Activated CD8-positive, alpha-beta memory T cell treated with anti-CD3 and anti-CD28 coated beads for 36 hours (primary cell): Measurements from ENCODE around the gene DUSP2. TPM values are rescaled to one million over a fixed set of nuclear protein-coding genes. Genes with fewer than 3 reads are reported as not detected.

Experiments used
- CTCF ChIA-PET: fragments of 350-600 bp; sonication (Branson Sonifier 250); formaldehyde crosslinking; loops from one replicate; lab custom pipeline; 2021; ENCODE audit warnings: antibody characterized with exemption; lab: Charles Lee
- POLR2A ChIA-PET: fragments of 350-600 bp; sonication (Branson Sonifier 250); formaldehyde crosslinking; loops from one replicate; lab custom pipeline; 2021; ENCODE audit warnings: antibody characterized with exemption; lab: Charles Lee
- total RNA-seq, 2 experiments: library from RNA; stranded (reverse); gene quantifications; one replicate each; pipeline ENCODE4 v1.2.3, GENCODE V29; 2021

Gene DUSP2
- total RNA-seq, result 100 to 1,000 TPM; 297 to 298 TPM

- CTCF ChIA-PET, result interaction anchor here (0.9 to 9.5 kb wide), 5 partner anchors 9 to 123 kb away, joined by 3 to 141 read pairs (median 4); no protein-coding TSS in a partner anchor
- POLR2A ChIA-PET, result interaction anchor here (1.0 to 8.1 kb wide), 6 partner anchors 9 to 63 kb away, joined by 3 to 240 read pairs (median 6); partner anchors contain the start of gene STARD7
These were observed at the start of gene DUSP2 for GRCh38 chr2:96145036-96145847. DUSP2 (minus strand) TSS chr2:96145440; CDS start chr2:96145354, 86 bp downstream.

DNA sequence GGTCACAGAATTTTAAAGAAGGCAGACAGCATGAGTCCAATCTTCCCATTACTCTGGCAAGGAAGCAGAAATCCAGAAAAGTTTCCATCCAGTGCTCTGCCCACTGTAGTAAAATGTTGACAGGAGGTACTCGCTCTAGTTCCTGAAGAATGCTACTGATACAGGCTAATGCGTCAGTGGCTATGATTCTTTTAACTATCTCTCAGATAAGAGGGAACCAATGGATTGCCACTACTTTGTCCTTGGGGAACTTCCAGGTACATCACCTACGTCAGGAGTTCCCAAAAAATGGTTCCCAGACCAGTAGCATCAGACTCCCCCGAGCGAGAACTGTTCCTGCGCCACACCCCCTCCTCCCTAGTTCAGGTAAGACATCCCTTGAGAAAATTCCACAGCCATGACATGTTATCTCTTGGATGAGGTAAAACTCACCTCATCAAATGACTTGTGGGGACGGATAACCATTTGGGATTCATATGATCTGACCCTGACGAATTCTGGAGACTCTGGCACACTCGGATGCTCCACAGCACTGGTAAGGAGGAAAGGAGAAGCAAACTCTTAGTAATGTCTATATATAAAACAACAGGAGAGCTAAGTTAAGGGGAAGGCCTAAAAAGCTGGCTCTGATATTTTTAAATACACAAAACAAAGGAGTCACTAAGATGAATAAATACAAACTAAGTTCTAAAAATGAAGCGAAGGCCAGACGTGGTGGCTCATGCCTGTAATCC is 46.9 kb upstream of the DUSP2 start:
- CTCF ChIA-PET, result interaction anchor here (1.3 to 2.0 kb wide), 2 partner anchors 10 to 19 kb away, joined by 3 to 6 read pairs; no protein-coding TSS in a partner anchor
- POLR2A ChIA-PET, result interaction anchor here (1.2 kb wide), 1 partner anchor 16 kb away, joined by 4 read pairs; no protein-coding TSS in a partner anchor

DNA sequence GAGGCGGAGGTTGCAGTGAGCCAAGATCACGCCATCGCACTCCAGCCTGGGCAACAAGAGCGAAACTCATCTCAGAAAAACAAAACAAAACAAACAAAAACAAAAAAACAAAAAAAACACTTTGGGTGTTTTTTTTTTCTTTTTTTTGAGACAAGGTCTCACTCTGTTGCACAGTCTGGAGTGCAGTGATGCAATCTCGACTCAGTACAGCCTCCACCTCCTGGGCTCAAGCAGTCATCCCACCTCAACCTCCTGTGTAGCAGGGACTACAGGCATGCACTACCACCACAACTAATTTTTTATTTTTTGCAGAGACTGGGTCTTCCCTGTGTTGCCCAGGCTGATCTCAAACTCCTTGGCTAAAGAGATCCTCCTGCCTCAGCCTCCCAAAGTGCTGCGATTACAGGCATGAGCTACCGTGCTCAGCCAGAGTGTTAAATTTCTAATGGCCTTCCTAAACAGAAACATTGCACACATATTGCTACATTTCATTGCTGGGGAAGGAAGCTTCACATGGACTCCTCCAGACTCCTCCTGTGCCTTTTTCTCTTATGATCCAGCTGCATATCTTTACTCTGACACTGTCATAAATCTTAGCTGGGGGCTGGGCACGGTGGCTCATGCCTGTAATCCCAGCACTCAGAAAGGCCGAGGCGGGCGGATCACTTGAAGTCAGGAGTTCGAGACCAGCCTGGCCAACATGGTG is 43.7 kb upstream of the DUSP2 start:
- ChIA-PET POLR2A (no interaction called here), CTCF (no interaction called here)

GRCh38 chr2:96186562-96186961 is 41.3 kb upstream of the DUSP2 start:
- ChIA-PET CTCF (interaction anchor here (1.3 to 3.0 kb wide), 2 partner anchors 12 kb away, joined by 5 to 10 read pairs; no protein-coding TSS in a partner anchor), POLR2A (no interaction called here)

DNA sequence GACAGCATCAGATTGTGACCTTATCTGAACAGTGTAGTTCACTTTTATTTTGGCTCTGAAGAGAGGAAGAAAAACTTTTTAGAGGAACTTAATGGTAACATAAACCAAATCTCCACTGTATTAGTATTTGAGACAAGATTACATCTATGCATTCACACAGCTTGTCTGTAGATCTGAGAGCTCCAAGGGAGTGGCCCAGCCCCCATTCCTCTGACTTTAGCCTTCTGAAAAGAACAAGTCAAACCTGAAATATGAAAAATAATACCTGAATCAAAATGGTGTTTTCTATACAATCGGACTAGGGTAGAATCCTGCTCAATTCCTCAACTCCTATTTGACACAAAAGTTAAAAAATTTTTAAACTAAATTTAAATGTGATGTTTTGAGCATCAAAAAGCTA is 40.3 kb upstream of the DUSP2 start:
- ChIA-PET CTCF (interaction anchor here (1.1 to 3.0 kb wide), 2 partner anchors 11 to 45 kb away, joined by 3 to 10 read pairs; no protein-coding TSS in a partner anchor), POLR2A (interaction anchor here (0.9 kb wide), 1 partner anchor 23 kb away, joined by 3 read pairs; the partner anchor contains the start of gene STARD7)

- ChIA-PET CTCF (interaction anchor here (1.1 to 3.0 kb wide), 2 partner anchors 10 to 44 kb away, joined by 3 to 10 read pairs; no protein-coding TSS in a partner anchor), POLR2A (interaction anchor here (0.9 kb wide), 1 partner anchor 23 kb away, joined by 3 read pairs; the partner anchor contains the start of gene STARD7)
These were observed 39.7 kb upstream of the DUSP2 start for GRCh38 chr2:96184989-96185388.

DNA sequence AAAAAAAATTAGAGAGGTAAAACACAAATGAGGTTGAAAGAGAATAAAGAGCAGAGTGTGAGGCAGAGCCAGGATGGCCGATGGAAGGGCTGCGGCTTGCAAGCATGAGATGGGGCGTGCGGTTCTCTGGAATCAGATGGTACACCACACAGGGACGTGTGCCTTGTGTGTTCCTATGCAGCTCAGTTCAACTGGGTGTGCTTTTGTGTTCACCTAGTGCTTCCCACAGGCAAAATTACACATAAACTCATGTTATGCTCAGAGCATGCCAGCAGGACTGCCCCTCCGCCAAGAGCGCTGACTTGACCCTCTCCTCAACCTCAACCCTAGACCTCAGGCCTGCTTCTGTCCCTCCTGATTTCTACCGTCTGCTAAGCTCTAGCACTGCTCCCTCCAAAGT is 38.9 kb upstream of the DUSP2 start:
- CTCF ChIA-PET, result interaction anchor here (3.0 kb wide), 1 partner anchor 9 kb away, joined by 10 read pairs; no protein-coding TSS in a partner anchor
- POLR2A ChIA-PET, result no interaction called here

- POLR2A ChIA-PET, result interaction anchor here (0.7 to 1.5 kb wide), 3 partner anchors 28 to 582 kb away, joined by 3 to 5 read pairs (median 4); no protein-coding TSS in a partner anchor
- CTCF ChIA-PET, result interaction anchor here (0.7 to 2.0 kb wide), 4 partner anchors 26 to 159 kb away, joined by 3 to 6 read pairs (median 5); no protein-coding TSS in a partner anchor
These were observed 36.3 kb upstream of the DUSP2 start for GRCh38 chr2:96181529-96181928.

DNA sequence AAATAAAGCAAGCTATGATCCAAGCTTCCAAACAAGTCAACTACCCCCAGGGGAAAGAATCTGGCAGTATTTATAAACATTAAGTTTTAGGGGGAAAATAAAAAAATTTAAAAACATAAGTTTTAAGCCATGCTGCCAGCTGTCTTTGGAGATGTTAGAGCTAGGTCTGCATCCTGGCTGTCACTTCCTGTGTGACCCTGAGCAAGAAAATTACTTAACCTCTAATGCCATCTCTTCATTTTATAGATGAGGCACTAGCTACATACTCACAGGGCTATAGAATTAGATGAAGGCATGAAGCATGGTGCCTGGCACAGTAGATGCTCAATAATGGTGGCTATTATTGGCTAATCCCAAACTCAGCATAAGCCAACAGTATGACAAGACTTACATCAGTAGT is 35.3 kb upstream of the DUSP2 start:
- ChIA-PET CTCF (interaction anchor here (0.6 to 2.0 kb wide), 5 partner anchors 15 to 159 kb away, joined by 3 to 6 read pairs (median 5); no protein-coding TSS in a partner anchor), POLR2A (no interaction called here)

DNA sequence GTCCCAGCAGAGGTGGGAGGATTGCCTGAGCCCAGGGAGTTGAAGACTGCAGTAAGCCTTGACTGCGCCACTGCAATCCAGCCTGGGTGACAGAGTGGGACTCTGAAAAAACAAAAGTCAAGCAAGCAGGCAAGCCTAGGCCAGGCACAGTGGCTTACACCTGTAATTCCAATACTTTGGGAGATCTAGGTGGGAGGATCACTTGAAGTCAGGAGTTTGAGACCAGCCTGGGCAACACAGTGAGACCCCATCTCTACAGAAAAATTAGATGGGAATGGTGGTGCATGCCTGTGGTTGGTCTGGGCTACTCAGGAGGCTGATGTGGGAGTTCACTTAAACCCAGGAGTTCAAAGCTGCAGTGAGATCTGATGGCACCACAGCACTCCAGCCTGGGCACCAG is 34.8 kb upstream of the DUSP2 start:
- CTCF ChIA-PET, result interaction anchor here (0.6 to 2.0 kb wide), 5 partner anchors 16 to 159 kb away, joined by 3 to 6 read pairs (median 5); no protein-coding TSS in a partner anchor
- POLR2A ChIA-PET, result no interaction called here

DNA sequence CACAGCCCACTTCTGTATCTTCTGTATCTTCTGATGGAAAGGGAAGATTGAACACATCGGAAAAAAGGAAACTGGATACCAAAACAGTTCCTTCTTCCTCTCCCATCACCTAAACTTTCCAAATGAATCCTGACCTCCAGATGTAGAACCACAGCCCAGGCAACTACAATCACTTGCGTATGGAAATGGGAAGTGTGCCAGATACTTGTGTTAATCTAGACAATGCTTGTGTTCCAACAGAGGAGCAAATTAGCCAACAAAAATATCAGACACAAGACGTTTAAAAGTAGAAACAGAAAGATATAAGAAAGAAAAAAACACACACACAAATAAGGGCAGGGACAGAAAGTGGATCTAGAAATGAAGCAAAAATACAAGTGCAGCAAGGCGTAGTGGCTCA is 31.4 kb upstream of the DUSP2 start:
- POLR2A ChIA-PET, result no interaction called here
- CTCF ChIA-PET, result interaction anchor here (0.7 to 4.7 kb wide), 3 partner anchors 34 to 60 kb away, joined by 4 to 89 read pairs (median 5); partner anchors contain the start of genes ADRA2B and DUSP2

GRCh38 chr2:96175951-96176350 is 30.7 kb upstream of the DUSP2 start:
- ChIA-PET CTCF (interaction anchor here (1.4 to 4.7 kb wide), 7 partner anchors 9 to 59 kb away, joined by 5 to 104 read pairs (median 12); partner anchors contain the start of genes ADRA2B, ASTL and DUSP2), POLR2A (no interaction called here)

DNA sequence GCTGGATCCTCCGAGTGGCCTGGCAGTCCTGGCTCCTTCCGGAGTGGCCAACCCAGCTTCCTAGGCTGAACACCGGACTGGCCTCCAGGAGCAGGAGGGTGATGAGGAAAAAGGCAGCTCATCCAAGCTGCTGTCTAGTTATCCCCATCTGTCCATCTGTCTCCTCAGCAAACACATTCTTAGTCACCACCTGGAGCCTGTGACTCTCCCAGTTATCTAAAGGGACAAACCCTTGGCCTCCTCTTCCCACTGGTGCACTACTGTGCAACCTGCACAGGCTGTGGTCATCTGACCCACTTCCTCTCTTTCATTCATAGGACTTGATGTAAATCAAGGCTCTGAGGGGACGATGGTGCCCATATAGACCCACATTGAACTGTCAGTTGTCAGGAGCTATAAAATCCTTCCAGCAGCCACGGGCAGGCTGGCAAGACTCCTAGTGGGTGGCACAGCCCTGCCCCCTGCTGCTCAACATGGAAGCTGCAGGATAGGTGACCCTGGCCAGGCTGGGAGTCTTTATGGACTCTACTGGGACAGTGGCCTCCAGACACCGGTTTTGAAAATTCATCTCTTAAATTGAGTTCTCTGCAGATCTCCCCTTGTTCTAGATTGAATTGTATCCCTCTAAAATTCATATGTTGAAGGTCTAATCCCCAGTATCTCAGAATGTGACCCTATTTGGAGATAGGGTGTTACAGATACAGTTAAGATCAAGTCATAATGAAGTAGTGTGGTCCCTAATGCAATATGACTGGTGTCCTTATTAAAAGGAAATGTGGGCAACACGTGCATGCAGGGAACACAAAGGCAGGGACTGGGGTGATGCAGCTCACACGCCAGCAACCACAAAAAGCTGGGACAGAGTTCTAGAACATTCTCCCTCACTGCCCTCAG is 29.3 kb upstream of the DUSP2 start:
- POLR2A ChIA-PET, result interaction anchor here (0.6 to 1.7 kb wide), 5 partner anchors 10 to 416 kb away, joined by 4 to 19 read pairs (median 9); partner anchors contain the start of genes ASTL and DUSP2
- CTCF ChIA-PET, result interaction anchor here (0.6 to 4.7 kb wide), 25 partner anchors 10 to 182 kb away, joined by 3 to 104 read pairs (median 6); partner anchors contain the start of genes ADRA2B, ASTL, DUSP2 and STARD7

DNA sequence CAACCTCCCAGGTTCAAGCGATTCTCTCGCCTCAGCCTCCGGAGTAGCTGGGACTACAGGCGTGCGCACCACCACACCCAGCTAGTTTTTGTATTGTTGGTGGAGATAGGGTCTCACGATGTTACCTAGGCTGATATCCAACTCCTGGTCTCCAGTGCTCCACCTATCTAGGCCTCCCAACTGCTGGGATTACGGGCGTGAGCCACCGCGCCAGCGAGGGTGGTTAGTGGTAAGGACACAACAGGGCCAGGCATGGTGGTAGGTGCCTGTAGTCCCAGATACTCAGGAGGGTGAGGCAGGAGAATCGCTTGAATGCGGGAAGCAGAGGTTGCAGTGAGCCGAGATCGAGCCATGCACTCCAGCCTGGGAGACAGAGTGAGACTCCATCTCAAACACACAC is 26.6 kb upstream of the DUSP2 start:
- POLR2A ChIA-PET, result no interaction called here
- CTCF ChIA-PET, result interaction anchor here (1.0 kb wide), 1 partner anchor 33 kb away, joined by 4 read pairs; the partner anchor contains the start of gene ASTL

DNA sequence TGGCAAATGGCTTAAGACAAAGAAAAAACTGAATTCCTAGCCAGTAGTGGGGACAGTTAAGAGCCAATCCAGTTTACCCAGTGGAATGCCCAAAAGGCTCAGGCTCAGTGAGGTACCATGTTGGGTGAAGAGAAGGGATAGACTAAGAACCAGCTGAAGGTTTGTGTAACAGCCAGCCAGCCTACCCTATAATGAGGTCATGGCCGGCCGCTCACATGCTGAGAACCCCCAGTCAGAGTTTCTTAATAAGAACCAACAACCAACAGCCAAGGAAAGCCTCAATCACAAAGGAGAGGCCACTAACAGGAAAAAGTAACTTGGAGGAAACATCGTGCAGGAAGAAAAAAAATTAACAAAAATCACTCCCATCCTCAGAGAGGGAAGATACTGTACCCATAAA is 25.4 kb upstream of the DUSP2 start:
- ChIA-PET CTCF (interaction anchor here (1.4 to 1.6 kb wide), 2 partner anchors 29 to 32 kb away, joined by 3 to 4 read pairs; partner anchors contain the start of gene ASTL), POLR2A (no interaction called here)

GRCh38 chr2:96169868-96170507 is 24.7 kb upstream of the DUSP2 start:
- CTCF ChIA-PET, result interaction anchor here (1.4 to 1.6 kb wide), 2 partner anchors 28 to 31 kb away, joined by 3 to 4 read pairs; partner anchors contain the start of gene ASTL
- POLR2A ChIA-PET, result no interaction called here
